ENCODE data around the gene C11orf71. TPM values are rescaled to one million over a fixed set of nuclear protein-coding genes. Genes with fewer than 3 reads are reported as not detected.

The C11orf71 gene
- total RNA-seq, 1 donor from 2014 or later = 3.5 TPM

GRCh38 chr11:114362326-114362725 is 38.0 kb downstream of the C11orf71 start:
- no peak for DNase-seq (ENCODE audit: extremely low read depth, low read depth, low spot score)

- no peak for DNase-seq (ENCODE audit: extremely low read depth, low read depth, low spot score)
These were observed 41.0 kb downstream of the C11orf71 start for GRCh38 chr11:114359342-114359741.

DNA sequence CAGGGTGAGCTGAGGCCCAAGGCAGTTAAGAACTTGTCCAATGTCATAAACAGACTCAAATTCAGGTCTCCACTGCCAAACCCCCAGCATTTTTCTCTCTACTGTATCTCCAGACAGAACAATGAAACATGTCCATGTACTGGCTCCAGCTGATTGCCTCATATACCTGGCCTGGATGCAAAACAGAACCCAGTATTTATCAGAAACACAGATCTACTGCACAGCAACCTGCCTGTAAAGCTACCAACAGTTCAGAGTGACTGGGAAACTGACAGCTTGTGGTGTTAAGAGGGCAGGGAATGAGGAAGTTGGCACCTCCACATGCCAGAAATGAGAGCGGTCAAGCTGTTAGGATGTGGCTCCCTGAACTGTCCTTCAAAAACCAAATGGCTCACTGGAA is 41.6 kb downstream of the C11orf71 start:
- DNase-seq (ENCODE audit: extremely low read depth, low read depth, low spot score) = no peak

GRCh38 chr11:114354076-114354475 is 46.2 kb downstream of the C11orf71 start:
- DNase-seq (ENCODE audit: extremely low read depth, low read depth, low spot score) = peak; percentile 34

DNA sequence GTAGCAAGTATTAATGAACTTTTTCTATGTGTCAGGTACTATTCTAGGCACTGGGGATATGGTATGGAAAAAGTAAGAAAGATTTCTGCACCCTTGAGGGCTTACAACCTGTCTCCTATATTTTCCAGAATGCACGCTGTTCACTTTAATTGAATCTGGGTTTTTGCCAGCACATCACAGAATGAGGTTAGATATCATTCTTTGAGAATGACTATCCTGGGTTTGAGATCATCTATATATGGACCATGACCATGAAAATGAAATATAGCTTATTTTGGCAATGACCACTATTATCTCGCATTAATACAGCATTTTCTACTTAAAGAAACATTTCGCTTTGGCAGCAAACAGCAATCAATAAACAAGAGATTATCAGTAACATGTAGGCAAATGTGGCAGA is 46.9 kb downstream of the C11orf71 start:
- no peak for DNase-seq (ENCODE audit: extremely low read depth, low read depth, low spot score)

DNA sequence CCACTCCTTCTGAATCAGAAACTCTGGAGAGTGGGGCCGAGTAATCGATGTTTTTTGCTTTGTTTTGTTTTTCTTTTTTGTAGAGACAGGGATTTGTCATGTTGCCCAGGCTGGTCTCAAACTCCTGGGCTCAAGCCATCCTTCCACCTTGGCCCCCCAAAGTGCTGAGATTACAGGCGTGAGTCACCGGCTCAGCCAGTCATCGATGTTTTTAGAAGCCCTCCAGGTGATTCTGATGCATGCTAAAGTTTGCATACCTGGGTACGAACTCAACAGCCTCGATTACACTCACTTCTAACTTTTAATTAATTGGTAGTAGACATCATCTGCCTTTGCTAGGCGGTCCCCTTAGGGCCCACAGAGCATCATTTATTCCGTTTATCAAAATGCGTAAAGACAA is 50.3 kb downstream of the C11orf71 start:
- no peak for DNase-seq (ENCODE audit: extremely low read depth, low read depth, low spot score)

Other genes with a start within 250 kb of the C11orf71 start
- gene NNMT, start 104.1 kb downstream of the C11orf71 start, total RNA-seq = 240 and 279 TPM in 2 replicates
- gene RBM7, start 155 bp upstream of the C11orf71 start, total RNA-seq = 18.2 and 33.8 TPM in 2 replicates
- 137 and 198 TPM in 2 replicates for gene REXO2, start 39.0 kb upstream of the C11orf71 start, total RNA-seq
- gene NXPE1, start 159.4 kb upstream of the C11orf71 start, total RNA-seq = not detected in 2 replicates
- gene NXPE4, start 195.3 kb upstream of the C11orf71 start, total RNA-seq = not detected in 2 replicates